Sigmoid colon (tissue), 7 donors: ENCODE measurements around the gene NOX4. TPM values are rescaled to one million over a fixed set of nuclear protein-coding genes. Genes with fewer than 3 reads are reported as not detected.

Experiments used
- DNase-seq: peaks from one replicate; pipeline ENCODE4 v3.0.0-alpha.2; 2019
- H3K27ac ChIP-seq, 4 donors: fragments of 200-600 bp; sonication (generic); one replicate each; pipeline ENCODE4 v1.5.1; 2016 to 2019; ENCODE audit warnings: mild to moderate bottlenecking in 1 of 4
- H3K27me3 ChIP-seq, 3 donors: fragments of 200-600 bp; sonication (generic); one replicate each; pipeline ENCODE4 v1.5.1; 2019; ENCODE audit warnings: mild to moderate bottlenecking in 1 of 3
- H3K36me3 ChIP-seq, 4 donors: fragments of 200-600 bp; sonication (generic); one replicate each; pipeline ENCODE4 v1.5.1; 2016 to 2019
- H3K4me1 ChIP-seq, 4 donors: fragments of 200-600 bp; sonication (generic); one replicate each; pipeline ENCODE4 v1.5.1; 2017 to 2019
- H3K4me3 ChIP-seq, 4 donors: fragments of 200-600 bp; sonication (generic); one replicate each; pipeline ENCODE4 v1.5.1; 2017 to 2019; ENCODE audit warnings: mild to moderate bottlenecking in 2 of 4, moderate library complexity in 1 of 4
- H3K9me3 ChIP-seq, 4 donors: fragments of 200-600 bp in 3 of 4; sonication (generic) in 3 of 4; one replicate each; pipeline versions ENCODE4 v1.5.1 to v1.6.1; 2013 to 2019
- CTCF ChIP-seq, 4 experiments: fragments of 450-650 bp in 3 of 4; fragments of 200-600 bp in 1 of 4; IDR thresholded peaks; one replicate each; pipeline ENCODE4 v1.5.1; 2016 to 2019; ENCODE audit warnings: antibody characterized with exemption in 4 of 4, mild to moderate bottlenecking in 3 of 4, moderate library complexity in 2 of 4
- EP300 ChIP-seq, 4 donors: sonication (generic); formaldehyde crosslinking; IDR thresholded peaks; one replicate each; pipeline ENCODE4 v1.6.1; 2017; ENCODE audit warnings: antibody characterized with exemption in 4 of 4
- POLR2A ChIP-seq, 2 donors: fragments of 450-650 bp; IDR thresholded peaks; one replicate each; pipeline ENCODE4 v1.6.1; 2016; ENCODE audit warnings: antibody characterized with exemption in 2 of 2, mild to moderate bottlenecking in 2 of 2, moderate library complexity in 2 of 2
- POLR2AphosphoS5 ChIP-seq, 4 donors: sonication (generic); formaldehyde crosslinking; IDR thresholded peaks; one replicate each; pipeline ENCODE4 v1.6.1; 2017; ENCODE audit warnings: antibody characterized with exemption in 4 of 4
- WGBS, 2 donors: extraction: QIAGEN DNeasy Blood & Tissue Kit; methylation state at CpG; one replicate each; pipeline ENCODE4 v1.1.7; 2013; 5-methylcytosine and 5-hydroxymethylcytosine counted together
- intact Hi-C: fragments of 100-400 bp; cut with DNase I; formaldehyde crosslinking; loops from one replicate; pipeline ENCODE4 v1.15.1; 2023
- polyA plus RNA-seq, 3 donors: library from polyadenylated mRNA; stranded (reverse); fragments of 200-250 nt; gene quantifications; one replicate each; pipeline ENCODE4 v1.2.3, GENCODE V29; 2013
- total RNA-seq, 4 donors: library from RNA; depleted of rRNA; stranded (reverse); fragments of >200 nt; gene quantifications; one replicate each; pipeline ENCODE4 v1.1.0, GENCODE V29; 2016
- donor health status: healthy with polysubstance abuse.
- donor health status: Bipolar disorder and iron deficiency.
- donor health status: healthy.

NOX4 gene
- total RNA-seq = 10 to 100 TPM; 10.5 to 36.3 (median 19.6) TPM
- under 1 TPM in 2 of 3 donors, not detected in 1; under 0.01 to 0.22 TPM for polyA plus RNA-seq

GRCh38 chr11:89490981-89491690, at the start of gene NOX4:
TSS of gene NOX4 (minus strand) at chr11:89491375. CDS start at chr11:89491246, 129 bp downstream.
- WGBS, 2 donors = 6 to 13% methylated on average over 51 of the region's 51 CpGs
- intact Hi-C loops = no loop called here

GRCh38 chr11:89540826-89541225, 49.7 kb upstream of the NOX4 start:
- WGBS, 2 donors = 12 to 66% methylated on average over 1 of the region's 1 CpG
- Histone ChIP-seq H3K36me3 (no peaks in the 10 kb centered on the region), H3K27me3 (no peaks in the 10 kb centered on the region), H3K4me3 (no peak overlapping the region), H3K27ac (no peak overlapping the region), H3K4me1 (peaks cover 0 to 6% (median 0%) of the 10 kb centered on the region in 4 donors), H3K9me3 (no peaks in the 10 kb centered on the region)
- no peak for DNase-seq
- intact Hi-C loops = no loop called here
- TF ChIP-seq CTCF (IDR thresholded peaks at IDR 0.05) = no peak
- TF ChIP-seq POLR2A (IDR thresholded peaks at IDR 0.05) = no peak
- TF ChIP-seq POLR2AphosphoS5 (IDR thresholded peaks at IDR 0.05) = no peak
- no peak for TF ChIP-seq EP300 (IDR thresholded peaks at IDR 0.05)

More at GRCh38 chr11:89490981-89491690, at the start of gene NOX4:
- H3K9me3 ChIP-seq = no peaks in the 10 kb centered on the region
- TF ChIP-seq POLR2AphosphoS5 (IDR thresholded peaks at IDR 0.05) (no peak), POLR2A (IDR thresholded peaks at IDR 0.05) (no peak), CTCF (IDR thresholded peaks at IDR 0.05) (no peak), EP300 (IDR thresholded peaks at IDR 0.05) (no peak)
- peak; percentile 64 for DNase-seq
- H3K27me3 ChIP-seq = no peaks in the 10 kb centered on the region
- no peaks in the 10 kb centered on the region for H3K36me3 ChIP-seq
- peak within 1 kb of the TSS; percentile 8 to 54 (median 34) for H3K27ac ChIP-seq
- H3K4me1 ChIP-seq = peaks cover 0 to 12% (median 2%) of the 10 kb centered on the region in 4 donors
- H3K4me3 ChIP-seq = peak within 1 kb of the TSS; percentile 32 to 59 (median 48)

- 91% methylated on average over 1 of the region's 1 CpG for WGBS, 2 donors
- H3K4me3 ChIP-seq = no peak overlapping the region
- no peak for TF ChIP-seq CTCF (IDR thresholded peaks at IDR 0.05)
- no peak for TF ChIP-seq EP300 (IDR thresholded peaks at IDR 0.05)
- TF ChIP-seq POLR2A (IDR thresholded peaks at IDR 0.05) = no peak
- TF ChIP-seq POLR2AphosphoS5 (IDR thresholded peaks at IDR 0.05) = no peak
- no peaks in the 10 kb centered on the region for H3K27me3 ChIP-seq
- peaks cover 0 to 6% (median 0%) of the 10 kb centered on the region in 4 donors for H3K4me1 ChIP-seq
- H3K27ac ChIP-seq = no peak overlapping the region
- H3K9me3 ChIP-seq = no peaks in the 10 kb centered on the region
- H3K36me3 ChIP-seq = no peaks in the 10 kb centered on the region
- DNase-seq = no peak
- intact Hi-C loops = no loop called here
Measured at GRCh38 chr11:89537936-89538335, 46.8 kb upstream of the NOX4 start.

- H3K4me3 ChIP-seq = no peak overlapping the region
- no peaks in the 10 kb centered on the region for H3K9me3 ChIP-seq
- peaks cover 0 to 6% (median 0%) of the 10 kb centered on the region in 4 donors for H3K4me1 ChIP-seq
- no peak overlapping the region for H3K27ac ChIP-seq
- intact Hi-C loops = no loop called here
- no peak for TF ChIP-seq CTCF (IDR thresholded peaks at IDR 0.05)
- no peak for TF ChIP-seq POLR2A (IDR thresholded peaks at IDR 0.05)
- no peak for TF ChIP-seq EP300 (IDR thresholded peaks at IDR 0.05)
- no peak for TF ChIP-seq POLR2AphosphoS5 (IDR thresholded peaks at IDR 0.05)
- no peaks in the 10 kb centered on the region for H3K27me3 ChIP-seq
- no peak for DNase-seq
- no peaks in the 10 kb centered on the region for H3K36me3 ChIP-seq
- WGBS, 2 donors = 68 to 70% methylated on average over 1 of the region's 1 CpG
Measured at GRCh38 chr11:89536926-89537325, 45.8 kb upstream of the NOX4 start.
